Left ventricle myocardium inferior (tissue), 1 donor: ENCODE results near the gene CACNG7. TPM values are rescaled to one million over a fixed set of nuclear protein-coding genes. Genes with fewer than 3 reads are reported as not detected.

Source experiments
- DNase-seq: peaks from one replicate; pipeline ENCODE4 v3.0.0-alpha.2; 2020
- H3K27ac ChIP-seq: fragments of 200-600 bp; replicated peaks from 2 replicates; pipeline ENCODE4 v1.8.0; 2021
- H3K27me3 ChIP-seq: fragments of 200-600 bp; 2 replicates; pipeline ENCODE4 v1.8.0; 2021; ENCODE audit warnings: low read depth
- H3K36me3 ChIP-seq: fragments of 200-600 bp; 2 replicates; pipeline ENCODE4 v1.8.0; 2021
- H3K4me1 ChIP-seq: fragments of 200-600 bp; 2 replicates; pipeline ENCODE4 v1.8.0; 2021
- H3K4me3 ChIP-seq: fragments of 200-600 bp; 2 replicates; pipeline ENCODE4 v1.8.0; 2021; ENCODE audit warnings: mild to moderate bottlenecking, moderate library complexity
- H3K9me3 ChIP-seq: fragments of 200-600 bp; replicated peaks from 2 replicates; pipeline ENCODE4 v1.8.0; 2021
- CTCF ChIP-seq: fragments of 200-600 bp; IDR thresholded peaks from 2 replicates; pipeline ENCODE4 v1.8.0; 2021; ENCODE audit warnings: antibody characterized with exemption, mild to moderate bottlenecking, borderline replicate concordance
- intact Hi-C: fragments of 100-400 bp; cut with micrococcal nuclease; formaldehyde crosslinking; loops from one replicate; pipeline ENCODE4 v1.11.0; 2022
- total RNA-seq: library from RNA; stranded (reverse); fragmentation: NEBNext Ultra II Directional; extraction: Animal tissue kit (Norgen Biotek cat#: 25700); gene quantifications from one replicate; pipeline ENCODE4 v1.2.1, GENCODE V29; 2021
- donor health status: DM: no; HTN: yes; CAD: no; lungs with severe emphysema.

CACNG7 gene
- total RNA-seq, 1 donor from 2014 or later, result not detected

DNA sequence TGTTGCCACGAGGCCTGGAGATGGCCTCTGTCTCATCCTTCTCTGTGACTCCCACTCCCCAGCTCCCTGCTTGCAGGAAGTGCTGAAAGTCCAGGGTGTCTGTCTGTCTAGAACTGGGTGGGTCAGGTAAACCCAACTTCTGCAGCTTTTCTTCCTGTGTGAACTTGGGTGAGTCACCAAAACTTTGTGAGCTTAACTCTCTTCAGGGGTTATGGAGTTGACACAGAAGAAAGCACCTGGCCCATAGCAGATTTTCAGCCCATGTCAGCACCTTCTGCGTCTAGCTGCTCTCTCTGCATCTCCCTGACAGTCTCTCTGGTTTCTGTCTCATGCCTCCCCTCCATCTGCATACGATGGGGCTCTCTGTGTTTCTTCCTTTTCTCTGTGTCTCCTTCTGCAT lies 4.2 kb upstream of the CACNG7 start:
- Histone ChIP-seq H3K27ac (no peak overlapping the region), H3K36me3 (no peaks in the 10 kb centered on the region), H3K4me1 (peaks cover 17% of the 10 kb centered on the region), H3K4me3 (no peak overlapping the region), H3K27me3 (peaks cover 96% of the 10 kb centered on the region), H3K9me3 (no peaks in the 10 kb centered on the region)
- DNase-seq, result no peak
- intact Hi-C loops, result loop anchor here (10.0 kb wide), 1 partner anchor 120 kb away; no protein-coding TSS in a partner anchor
- TF ChIP-seq CTCF, result no peak

DNA sequence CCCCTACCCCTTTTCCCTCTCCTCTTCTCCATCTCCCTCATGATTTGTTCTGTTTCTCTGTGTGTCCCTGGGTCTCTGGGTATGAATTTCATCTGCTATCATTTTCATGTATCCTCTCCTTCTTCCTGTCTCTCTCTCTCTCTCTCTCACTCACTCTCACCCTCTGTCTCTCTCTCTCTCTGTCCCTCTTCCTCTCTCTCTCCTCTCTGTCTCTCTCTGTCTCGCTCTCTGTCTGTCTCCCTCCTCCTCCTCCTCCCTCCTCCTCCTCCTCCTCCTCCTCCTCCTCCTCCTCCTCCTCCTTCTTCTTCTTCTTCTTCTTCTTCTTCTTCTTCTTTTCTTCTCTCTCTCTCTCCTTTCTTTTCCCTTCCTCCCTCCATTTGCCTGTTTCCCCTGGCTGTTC lies 3.3 kb upstream of the CACNG7 start:
- H3K4me3 ChIP-seq, result no peak overlapping the region
- no peak for TF ChIP-seq CTCF
- no peaks in the 10 kb centered on the region for H3K9me3 ChIP-seq
- intact Hi-C loops, result loop anchor here (10.0 kb wide), 1 partner anchor 119 kb away; no protein-coding TSS in a partner anchor
- no peak overlapping the region for H3K27ac ChIP-seq
- H3K4me1 ChIP-seq, result peaks cover 17% of the 10 kb centered on the region
- DNase-seq, result no peak
- H3K27me3 ChIP-seq, result peaks cover 96% of the 10 kb centered on the region
- no peaks in the 10 kb centered on the region for H3K36me3 ChIP-seq

DNA sequence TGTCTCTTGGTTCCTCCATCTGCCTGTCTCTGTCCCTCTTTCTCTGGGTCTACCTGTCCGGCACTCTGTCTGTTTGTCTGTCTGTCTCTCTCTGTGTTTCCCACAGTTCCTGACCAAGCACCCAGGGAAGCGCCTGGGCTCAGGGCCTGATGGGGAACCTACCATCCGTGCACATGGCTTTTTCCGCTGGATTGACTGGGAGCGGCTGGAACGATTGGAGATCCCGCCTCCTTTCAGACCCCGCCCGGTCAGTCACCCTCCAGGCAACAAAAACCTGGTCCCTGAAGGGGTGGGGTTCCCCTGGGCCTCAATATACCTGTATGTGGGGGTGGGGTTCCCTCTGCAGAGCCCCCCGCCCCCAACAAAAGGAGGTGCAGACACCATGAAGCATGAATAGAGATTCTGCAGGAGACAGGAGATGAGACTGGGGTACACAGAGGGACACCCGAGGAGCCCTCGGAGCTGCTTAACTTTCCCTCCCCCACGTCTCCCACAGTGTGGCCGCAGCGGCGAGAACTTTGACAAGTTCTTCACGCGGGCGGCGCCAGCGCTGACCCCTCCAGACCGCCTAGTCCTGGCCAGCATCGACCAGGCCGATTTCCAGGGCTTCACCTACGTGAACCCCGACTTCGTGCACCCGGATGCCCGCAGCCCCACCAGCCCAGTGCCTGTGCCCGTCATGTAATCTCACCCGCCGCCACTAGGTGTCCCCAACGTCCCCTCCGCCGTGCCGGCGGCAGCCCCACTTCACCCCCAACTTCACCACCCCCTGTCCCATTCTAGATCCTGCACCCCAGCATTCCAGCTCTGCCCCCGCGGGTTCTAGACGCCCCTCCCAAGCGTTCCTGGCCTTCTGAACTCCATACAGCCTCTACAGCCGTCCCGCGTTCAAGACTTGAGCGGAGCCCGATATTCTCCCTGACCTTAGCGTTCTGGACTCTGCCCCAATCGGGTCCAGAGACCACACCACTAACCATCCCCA lies 2.6 kb upstream of the CACNG7 start:
- H3K4me3 ChIP-seq, result no peak overlapping the region
- peak; percentile 42 for DNase-seq
- peaks cover 96% of the 10 kb centered on the region for H3K27me3 ChIP-seq
- H3K9me3 ChIP-seq, result no peaks in the 10 kb centered on the region
- peaks cover 17% of the 10 kb centered on the region for H3K4me1 ChIP-seq
- TF ChIP-seq CTCF, result peak; percentile 87
- no peaks in the 10 kb centered on the region for H3K36me3 ChIP-seq
- H3K27ac ChIP-seq, result no peak overlapping the region
- intact Hi-C loops, result loop anchor here (10.0 kb wide), 1 partner anchor 118 kb away; no protein-coding TSS in a partner anchor

- H3K4me1 ChIP-seq, result peaks cover 17% of the 10 kb centered on the region
- H3K36me3 ChIP-seq, result no peaks in the 10 kb centered on the region
- H3K4me3 ChIP-seq, result no peak overlapping the region
- intact Hi-C loops, result loop anchor here (10.0 kb wide), 1 partner anchor 118 kb away; no protein-coding TSS in a partner anchor
- peaks cover 96% of the 10 kb centered on the region for H3K27me3 ChIP-seq
- no peak for DNase-seq
- no peak overlapping the region for H3K27ac ChIP-seq
- H3K9me3 ChIP-seq, result no peaks in the 10 kb centered on the region
- TF ChIP-seq CTCF, result no peak
Observed at GRCh38 chr19:53907193-53907581, 1.9 kb upstream of the CACNG7 start.

GRCh38 chr19:53907690-53908089 lies 1.4 kb upstream of the CACNG7 start:
- H3K4me1 ChIP-seq, result peaks cover 17% of the 10 kb centered on the region
- no peak for TF ChIP-seq CTCF
- no peak overlapping the region for H3K4me3 ChIP-seq
- H3K27ac ChIP-seq, result no peak overlapping the region
- no peaks in the 10 kb centered on the region for H3K9me3 ChIP-seq
- peaks cover 96% of the 10 kb centered on the region for H3K27me3 ChIP-seq
- no peaks in the 10 kb centered on the region for H3K36me3 ChIP-seq
- DNase-seq, result no peak
- intact Hi-C loops, result loop anchor here (10.0 kb wide), 1 partner anchor 117 kb away; no protein-coding TSS in a partner anchor
